Activated CD4-positive, alpha-beta T cell treated with anti-CD3 and anti-CD28 coated beads for 1 hour (primary cell): Measurements from ENCODE around the gene CACNA2D3.

ENCODE experiments used
- DNase-seq: peaks from one replicate; pipeline ENCODE4 v3.0.0-alpha.2; 2020

Gene CACNA2D3

DNA sequence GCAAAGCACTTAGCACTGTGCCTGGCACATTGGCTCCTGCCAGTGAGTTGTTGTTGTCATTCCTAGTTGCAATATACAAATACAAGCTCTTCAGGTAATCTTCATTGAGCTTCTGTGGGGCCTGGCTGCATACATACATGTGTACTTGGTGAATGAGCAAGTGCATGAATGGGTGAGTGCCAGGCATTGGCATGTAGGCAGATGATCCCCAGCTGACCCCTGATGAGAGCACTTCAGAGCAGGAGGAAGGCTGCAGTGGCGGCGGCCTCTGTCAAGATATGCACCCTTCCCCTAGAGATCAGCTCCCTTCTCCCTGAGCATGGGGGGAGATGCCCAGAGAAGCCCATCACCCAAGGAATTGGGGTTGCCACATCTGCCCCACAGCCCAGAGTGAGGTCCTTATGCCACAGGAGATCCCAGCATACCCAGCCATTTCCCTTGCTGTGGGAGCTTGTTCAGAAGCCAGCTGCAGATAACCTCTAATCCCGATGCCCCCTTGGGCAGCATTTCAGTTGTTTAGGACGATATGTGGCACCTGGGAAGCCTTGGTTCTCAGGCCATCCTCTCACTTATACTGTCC is 8.8 kb downstream of the CACNA2D3 start:
- DNase-seq, result no peak

- no peak for DNase-seq
Measured at GRCh38 chr3:54131890-54132289, 9.5 kb downstream of the CACNA2D3 start.

DNA sequence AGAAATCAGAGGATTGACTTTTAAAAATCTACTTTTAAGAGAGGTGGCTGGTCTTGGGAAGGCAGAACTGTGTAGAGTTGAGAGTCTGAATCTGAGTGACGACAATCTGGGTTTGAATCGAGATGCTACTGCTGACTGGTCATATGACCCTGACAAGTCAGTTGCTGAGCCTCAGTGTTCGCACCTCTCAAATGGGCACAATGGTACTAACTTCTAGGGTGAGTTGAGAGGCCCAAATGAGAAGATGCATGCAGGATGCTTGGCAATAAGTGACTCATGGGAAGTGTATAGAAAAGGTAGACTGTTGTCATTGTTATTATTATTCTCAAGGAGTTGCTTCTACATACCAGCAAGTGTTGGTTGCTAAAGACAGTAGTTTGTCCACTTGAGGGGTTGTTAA is 10.3 kb downstream of the CACNA2D3 start:
- no peak for DNase-seq

DNA sequence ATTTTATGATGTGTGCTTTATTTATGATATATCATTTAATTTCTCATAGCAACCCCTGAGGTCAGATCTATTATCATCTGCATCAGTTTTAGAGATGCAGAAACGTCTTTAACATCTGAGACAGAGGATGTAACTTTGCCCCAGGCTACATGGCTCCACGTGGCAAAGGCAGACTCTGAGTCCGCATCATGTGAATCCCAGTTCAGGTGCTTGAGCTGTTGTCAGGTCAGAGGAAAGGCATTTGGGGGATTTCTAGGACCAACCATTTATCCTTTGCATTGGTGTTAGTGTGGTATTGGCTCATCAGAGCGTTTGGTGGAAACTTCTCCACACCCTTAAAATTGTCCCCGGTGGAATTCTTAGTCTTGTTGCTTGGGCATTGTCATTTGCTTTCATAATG is 10.8 kb downstream of the CACNA2D3 start:
- no peak for DNase-seq

DNA sequence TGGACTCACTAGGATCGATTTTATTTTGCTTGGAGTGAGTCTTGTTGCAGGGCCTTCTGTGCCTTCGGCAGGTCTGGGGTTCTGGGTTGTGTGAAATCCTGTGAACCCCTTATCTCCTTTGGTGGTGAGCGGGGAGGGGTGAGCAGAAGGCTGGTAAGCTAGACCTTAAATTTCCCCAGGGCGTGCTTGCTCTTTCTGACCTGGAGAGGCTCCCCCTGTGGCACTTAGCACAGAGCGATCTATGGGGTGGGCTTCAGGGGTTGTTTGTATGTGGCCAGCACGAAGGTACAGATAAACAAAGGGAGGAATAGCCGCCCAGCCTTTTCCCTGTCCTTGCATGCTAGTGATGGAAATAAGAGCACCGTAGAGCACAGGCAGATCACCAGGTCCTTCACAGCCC is 11.8 kb downstream of the CACNA2D3 start:
- DNase-seq, result no peak

DNA sequence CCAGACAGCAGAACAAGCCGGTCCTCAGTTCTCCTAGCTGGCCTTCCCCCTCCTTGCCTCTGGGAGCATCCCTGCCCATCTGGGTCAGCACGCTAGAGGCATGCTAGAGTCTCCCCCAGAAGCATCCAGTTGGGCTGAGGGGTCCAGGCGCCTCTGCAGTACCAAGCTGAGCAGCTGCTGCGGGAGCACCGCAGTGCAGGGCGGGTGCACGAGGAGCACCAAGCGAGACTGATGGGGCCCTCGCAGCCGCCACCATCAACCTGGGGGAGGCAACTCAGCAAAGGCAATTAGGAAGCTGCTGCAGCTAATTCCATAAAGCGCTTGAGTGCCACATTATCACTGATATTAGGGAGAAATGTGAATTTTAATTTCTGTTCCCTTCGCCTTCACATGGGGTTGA is 12.4 kb downstream of the CACNA2D3 start:
- DNase-seq, result no peak

DNA sequence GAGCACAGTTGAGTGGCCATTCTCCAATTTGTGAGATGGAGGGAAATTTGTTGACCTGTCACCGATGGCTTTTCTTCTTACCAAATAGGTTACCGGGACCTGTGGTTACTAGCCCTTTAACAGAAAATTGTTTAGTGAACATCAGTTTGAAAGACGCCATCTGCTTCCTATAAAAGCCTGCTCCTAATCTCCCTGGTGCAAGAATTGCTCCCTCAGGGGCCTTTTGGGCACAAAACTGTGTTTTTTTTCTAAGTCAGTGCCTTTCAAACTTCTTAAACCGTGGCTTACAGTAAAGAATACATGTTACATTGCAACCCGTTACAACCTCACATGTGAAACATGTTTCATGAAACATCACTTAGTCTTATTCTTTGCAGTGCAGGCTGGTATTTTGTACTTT is 15.0 kb downstream of the CACNA2D3 start:
- DNase-seq, result no peak

GRCh38 chr3:54138937-54139547 is 16.7 kb downstream of the CACNA2D3 start:
- DNase-seq, result no peak

- DNase-seq, result no peak
Measured at GRCh38 chr3:54139630-54140029, 17.3 kb downstream of the CACNA2D3 start.

GRCh38 chr3:54144284-54144683 is 21.9 kb downstream of the CACNA2D3 start:
- DNase-seq, result no peak

DNA sequence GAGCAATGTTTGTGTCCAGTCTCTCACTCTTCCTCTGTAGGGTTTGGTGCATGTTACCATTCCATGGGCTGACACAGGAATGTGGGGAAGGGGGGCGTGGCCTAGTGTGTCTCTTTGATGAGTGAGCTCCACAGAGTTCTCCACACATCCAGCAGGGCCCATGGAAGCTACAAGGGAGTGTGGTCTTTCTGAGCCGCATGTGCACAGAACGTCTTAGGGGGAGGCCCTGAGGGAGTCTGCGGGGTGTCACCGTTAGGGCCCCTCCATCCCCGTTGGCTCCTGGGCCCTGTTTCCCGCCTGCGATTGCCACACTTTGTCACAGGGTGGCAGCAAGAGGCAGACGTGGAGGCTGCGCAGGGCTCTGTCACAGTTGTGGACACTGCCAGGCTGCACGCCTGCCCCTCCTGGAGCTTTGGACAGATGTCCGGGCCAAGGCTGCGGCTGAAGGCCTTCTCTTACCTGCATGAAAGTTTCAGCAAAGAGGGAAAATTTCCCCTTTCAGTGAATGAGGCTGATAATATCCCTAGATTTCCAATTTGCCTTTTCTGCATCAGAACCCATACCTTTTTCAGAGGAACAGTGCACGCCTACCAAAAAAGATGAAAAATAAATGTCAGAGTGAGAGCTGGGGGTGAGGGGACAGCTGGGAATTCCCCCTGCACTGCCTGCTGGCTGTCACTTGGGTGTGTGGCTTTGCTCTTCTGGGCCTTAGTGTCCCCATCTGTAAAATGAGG is 24.3 kb downstream of the CACNA2D3 start:
- no peak for DNase-seq

GRCh38 chr3:54150864-54151467 is 28.6 kb downstream of the CACNA2D3 start:
- DNase-seq, result no peak

GRCh38 chr3:54153477-54153876 is 31.1 kb downstream of the CACNA2D3 start:
- no peak for DNase-seq

GRCh38 chr3:54157860-54158259 is 35.5 kb downstream of the CACNA2D3 start:
- DNase-seq, result no peak

DNA sequence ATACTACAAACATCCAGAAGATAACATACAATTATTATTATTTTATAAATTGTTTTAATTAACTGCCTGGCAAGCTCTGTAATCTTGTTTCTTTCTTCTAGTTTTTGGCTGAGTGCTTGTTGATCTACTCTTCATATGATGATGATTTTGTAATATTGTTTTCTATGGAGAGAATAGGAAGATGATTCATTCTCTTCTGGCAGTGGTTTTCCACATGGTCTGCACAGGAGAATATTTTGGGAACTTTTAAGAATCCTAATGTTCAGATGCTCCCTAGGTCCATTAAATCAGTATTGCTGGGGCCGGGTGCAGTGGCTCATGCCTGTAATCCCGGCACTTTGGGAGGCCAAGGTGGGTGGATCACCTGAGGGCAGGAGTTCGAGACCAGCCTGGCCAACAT is 37.6 kb downstream of the CACNA2D3 start:
- DNase-seq, result no peak

- DNase-seq, result no peak
Measured at GRCh38 chr3:54163441-54163840, 41.1 kb downstream of the CACNA2D3 start.

- DNase-seq, result no peak
Measured at GRCh38 chr3:54164192-54164975, 42.0 kb downstream of the CACNA2D3 start.

GRCh38 chr3:54165865-54166264 is 43.5 kb downstream of the CACNA2D3 start:
- DNase-seq, result no peak

- no peak for DNase-seq
Measured at GRCh38 chr3:54167999-54168398, 45.6 kb downstream of the CACNA2D3 start.

DNA sequence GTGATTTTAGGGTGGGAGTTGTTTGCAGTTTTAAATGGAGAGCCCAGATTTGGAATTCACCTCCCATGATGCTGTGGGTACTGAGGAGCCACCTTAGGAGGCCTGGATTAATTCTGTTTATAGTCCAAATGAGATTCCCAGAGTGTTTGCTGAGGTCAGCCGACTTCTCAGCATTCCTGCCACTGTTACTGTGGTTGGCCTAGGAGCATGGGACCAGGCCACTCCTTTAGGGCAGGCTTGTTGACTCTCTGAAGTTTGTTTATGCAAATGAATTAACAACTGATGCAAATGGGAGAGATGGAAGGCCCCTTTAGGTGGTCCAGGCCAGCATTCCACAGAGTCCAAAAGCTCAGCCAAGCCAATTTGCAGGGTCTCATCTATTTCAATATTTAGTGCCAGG is 46.1 kb downstream of the CACNA2D3 start:
- no peak for DNase-seq

DNA sequence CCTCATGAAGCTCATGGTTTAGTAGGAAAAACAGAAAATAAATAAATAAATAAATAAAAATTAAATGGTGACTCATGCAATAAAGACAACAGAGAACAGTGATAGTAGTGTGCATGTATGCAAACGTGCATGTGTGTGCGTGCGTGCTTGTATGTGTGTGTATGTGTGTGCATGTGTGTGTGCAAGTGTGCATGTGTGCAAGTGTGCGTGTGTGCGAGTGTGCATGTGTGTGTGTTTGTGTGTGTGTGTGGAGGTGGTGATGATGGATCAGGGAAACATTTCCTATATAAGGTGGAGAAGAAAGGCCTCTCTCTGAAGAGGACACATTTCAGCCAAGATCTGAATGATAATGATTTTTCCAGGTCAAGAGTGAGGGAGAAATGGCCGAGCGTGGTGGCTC is 47.2 kb downstream of the CACNA2D3 start:
- DNase-seq, result no peak

GRCh38 chr3:54171509-54171908 is 49.2 kb downstream of the CACNA2D3 start:
- no peak for DNase-seq

GRCh38 chr3:54171951-54172350 is 49.6 kb downstream of the CACNA2D3 start:
- no peak for DNase-seq
